ENCODE measurements around the gene SDK2. TPM values are rescaled to one million over a fixed set of nuclear protein-coding genes. Genes with fewer than 3 reads are reported as not detected.

Gene SDK2
- total and polyA plus RNA-seq, 2 experiments from 2014 or later = 0.59 to 1.2 TPM

DNA sequence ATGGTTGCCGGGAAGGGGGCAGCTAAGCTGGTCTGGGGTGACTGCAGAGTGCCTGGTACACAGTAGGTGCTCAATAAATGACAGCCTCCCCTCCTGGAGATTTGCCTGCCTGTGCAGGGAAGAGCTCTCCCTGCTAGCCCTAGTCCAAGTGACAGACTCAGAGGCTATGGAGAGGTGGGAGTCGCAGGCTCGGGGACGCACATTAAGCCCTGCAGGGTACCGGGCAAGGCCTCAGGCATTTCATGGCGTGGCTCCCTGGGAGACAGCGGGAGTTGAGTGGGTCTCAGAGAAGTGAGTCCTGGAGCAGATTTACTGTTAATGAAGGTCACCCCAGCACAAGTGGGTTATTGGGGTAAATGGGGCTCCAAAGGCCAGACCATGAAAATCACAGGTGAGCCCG, 200.2 kb downstream of the SDK2 start:
- DNase-seq (ENCODE audit: low spot score) = no peak
- H3K4me2 ChIP-seq = no peak overlapping the region
- TF ChIP-seq, protein P1, sequence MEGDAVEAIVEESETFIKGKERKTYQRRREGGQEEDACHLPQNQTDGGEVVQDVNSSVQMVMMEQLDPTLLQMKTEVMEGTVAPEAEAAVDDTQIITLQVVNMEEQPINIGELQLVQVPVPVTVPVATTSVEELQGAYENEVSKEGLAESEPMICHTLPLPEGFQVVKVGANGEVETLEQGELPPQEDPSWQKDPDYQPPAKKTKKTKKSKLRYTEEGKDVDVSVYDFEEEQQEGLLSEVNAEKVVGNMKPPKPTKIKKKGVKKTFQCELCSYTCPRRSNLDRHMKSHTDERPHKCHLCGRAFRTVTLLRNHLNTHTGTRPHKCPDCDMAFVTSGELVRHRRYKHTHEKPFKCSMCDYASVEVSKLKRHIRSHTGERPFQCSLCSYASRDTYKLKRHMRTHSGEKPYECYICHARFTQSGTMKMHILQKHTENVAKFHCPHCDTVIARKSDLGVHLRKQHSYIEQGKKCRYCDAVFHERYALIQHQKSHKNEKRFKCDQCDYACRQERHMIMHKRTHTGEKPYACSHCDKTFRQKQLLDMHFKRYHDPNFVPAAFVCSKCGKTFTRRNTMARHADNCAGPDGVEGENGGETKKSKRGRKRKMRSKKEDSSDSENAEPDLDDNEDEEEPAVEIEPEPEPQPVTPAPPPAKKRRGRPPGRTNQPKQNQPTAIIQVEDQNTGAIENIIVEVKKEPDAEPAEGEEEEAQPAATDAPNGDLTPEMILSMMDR (IDR thresholded peaks at IDR 0.05; ENCODE audit: poor library complexity) = no peak
- TF ChIP-seq EZH2phosphoT487 (IDR thresholded peaks at IDR 0.05; ENCODE audit: low read depth, severe bottlenecking, unreplicated experiment) (no peak), EZH2 (IDR thresholded peaks at IDR 0.05; ENCODE audit: borderline replicate concordance) (no peak)
- no peaks in the 10 kb centered on the region for H3K79me2 ChIP-seq
- no peaks in the 10 kb centered on the region for H4K20me1 ChIP-seq (ENCODE audit: insufficient read depth, poor library complexity, severe bottlenecking)
- WGBS (ENCODE audit: low lambda C conversion rate, missing lambda C conversion rate) = 89% methylated on average over 8 of the region's 8 CpGs
- no peak overlapping the region for H2AFZ ChIP-seq
- no peaks in the 10 kb centered on the region for H3K9me3 ChIP-seq (ENCODE audit: low read depth)
- no peaks in the 10 kb centered on the region for H3K9me2 ChIP-seq (replicated peaks; ENCODE audit: insufficient read depth)
- H3K27ac ChIP-seq = no peak overlapping the region
- H3K27me3 ChIP-seq = no peaks in the 10 kb centered on the region
- no peaks in the 10 kb centered on the region for H3K4me1 ChIP-seq (ENCODE audit: insufficient read depth)
- no peak overlapping the region for H3K4me3 ChIP-seq
- H3K36me3 ChIP-seq (replicated peaks; ENCODE audit: insufficient read depth, low read depth) = no peaks in the 10 kb centered on the region

DNA sequence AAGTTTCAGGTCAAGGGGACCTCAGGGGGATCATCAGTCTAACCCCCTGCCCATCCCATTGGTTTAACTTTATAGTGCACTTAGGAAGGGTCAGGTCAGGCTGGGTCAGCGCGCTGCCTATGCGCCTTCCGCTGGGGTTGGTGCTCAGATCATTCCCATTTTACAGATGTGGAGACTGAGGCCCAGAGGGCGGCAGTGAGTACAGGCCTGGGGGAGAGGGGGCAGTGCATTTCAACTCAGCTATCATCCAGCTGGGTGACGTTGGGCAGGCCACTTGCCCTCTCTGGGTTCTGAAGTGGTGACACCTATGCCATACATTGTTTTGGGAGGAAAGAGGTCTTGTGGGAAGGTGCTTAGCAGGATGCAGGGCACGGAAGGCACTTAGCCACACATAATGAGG, 204.6 kb downstream of the SDK2 start:
- H4K20me1 ChIP-seq (ENCODE audit: insufficient read depth, poor library complexity, severe bottlenecking) = no peaks in the 10 kb centered on the region
- H3K79me2 ChIP-seq = no peaks in the 10 kb centered on the region
- H3K9me2 ChIP-seq (replicated peaks; ENCODE audit: insufficient read depth) = no peaks in the 10 kb centered on the region
- no peaks in the 10 kb centered on the region for H3K4me1 ChIP-seq (ENCODE audit: insufficient read depth)
- no peaks in the 10 kb centered on the region for H3K27me3 ChIP-seq
- no peak overlapping the region for H3K4me2 ChIP-seq
- H3K4me3 ChIP-seq = no peak overlapping the region
- no peak for DNase-seq (ENCODE audit: low spot score)
- no peaks in the 10 kb centered on the region for H3K9me3 ChIP-seq (ENCODE audit: low read depth)
- WGBS (ENCODE audit: low lambda C conversion rate, missing lambda C conversion rate) = 92% methylated on average over 7 of the region's 7 CpGs
- no peak overlapping the region for H3K27ac ChIP-seq
- no peak for TF ChIP-seq EZH2 (IDR thresholded peaks at IDR 0.05; ENCODE audit: borderline replicate concordance)
- TF ChIP-seq, protein P1 (IDR thresholded peaks at IDR 0.05; ENCODE audit: poor library complexity) = no peak
- TF ChIP-seq EZH2phosphoT487 (IDR thresholded peaks at IDR 0.05; ENCODE audit: low read depth, severe bottlenecking, unreplicated experiment) = no peak
- H2AFZ ChIP-seq = no peak overlapping the region
- H3K36me3 ChIP-seq (replicated peaks; ENCODE audit: insufficient read depth, low read depth) = no peaks in the 10 kb centered on the region

DNA sequence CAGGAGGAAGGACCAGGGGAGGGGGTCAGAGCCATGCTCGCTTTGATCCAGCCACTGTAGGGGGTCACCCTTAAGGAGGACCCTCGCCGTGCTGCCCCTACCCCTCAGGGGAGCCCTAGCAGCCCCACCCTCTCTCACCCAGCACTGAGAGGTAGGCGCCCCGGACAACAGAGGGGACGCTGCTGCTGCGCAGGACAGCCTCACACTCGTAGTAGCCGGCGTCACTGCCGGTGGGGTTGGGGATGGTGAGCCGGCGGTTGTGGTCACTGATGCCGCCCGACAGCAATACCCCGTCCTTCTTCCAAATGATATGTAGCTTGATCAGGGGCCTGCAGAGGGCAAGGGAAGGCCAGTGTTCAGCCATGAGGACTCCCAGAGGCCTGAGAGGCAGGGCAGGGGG, 206.4 kb downstream of the SDK2 start:
- no peak for DNase-seq (ENCODE audit: low spot score)
- no peak overlapping the region for H3K4me2 ChIP-seq
- H2AFZ ChIP-seq = no peak overlapping the region
- no peaks in the 10 kb centered on the region for H3K4me1 ChIP-seq (ENCODE audit: insufficient read depth)
- no peaks in the 10 kb centered on the region for H3K36me3 ChIP-seq (replicated peaks; ENCODE audit: insufficient read depth, low read depth)
- H3K9me3 ChIP-seq (ENCODE audit: low read depth) = no peaks in the 10 kb centered on the region
- H4K20me1 ChIP-seq (ENCODE audit: insufficient read depth, poor library complexity, severe bottlenecking) = no peaks in the 10 kb centered on the region
- TF ChIP-seq EZH2 (IDR thresholded peaks at IDR 0.05; ENCODE audit: borderline replicate concordance) (no peak), EZH2phosphoT487 (IDR thresholded peaks at IDR 0.05; ENCODE audit: low read depth, severe bottlenecking, unreplicated experiment) (no peak)
- TF ChIP-seq, protein P1 (IDR thresholded peaks at IDR 0.05; ENCODE audit: poor library complexity) = no peak
- no peaks in the 10 kb centered on the region for H3K79me2 ChIP-seq
- no peaks in the 10 kb centered on the region for H3K9me2 ChIP-seq (replicated peaks; ENCODE audit: insufficient read depth)
- no peak overlapping the region for H3K4me3 ChIP-seq
- 95% methylated on average over 13 of the region's 16 CpGs for WGBS (ENCODE audit: low lambda C conversion rate, missing lambda C conversion rate)
- H3K27ac ChIP-seq = no peak overlapping the region
- H3K27me3 ChIP-seq = no peaks in the 10 kb centered on the region

GRCh38 chr17:73436954-73437353, 207.3 kb downstream of the SDK2 start:
- H3K27me3 ChIP-seq = no peaks in the 10 kb centered on the region
- no peak for DNase-seq (ENCODE audit: low spot score)
- H2AFZ ChIP-seq = no peak overlapping the region
- WGBS (ENCODE audit: low lambda C conversion rate, missing lambda C conversion rate) = 74% methylated on average over 10 of the region's 10 CpGs
- H3K4me3 ChIP-seq = no peak overlapping the region
- TF ChIP-seq EZH2 (IDR thresholded peaks at IDR 0.05; ENCODE audit: borderline replicate concordance) = no peak
- TF ChIP-seq, protein P1 (IDR thresholded peaks at IDR 0.05; ENCODE audit: poor library complexity) = no peak
- TF ChIP-seq EZH2phosphoT487 (IDR thresholded peaks at IDR 0.05; ENCODE audit: low read depth, severe bottlenecking, unreplicated experiment) = no peak
- no peaks in the 10 kb centered on the region for H3K9me2 ChIP-seq (replicated peaks; ENCODE audit: insufficient read depth)
- H3K4me2 ChIP-seq = no peak overlapping the region
- H3K27ac ChIP-seq = no peak overlapping the region
- H3K79me2 ChIP-seq = no peaks in the 10 kb centered on the region
- no peaks in the 10 kb centered on the region for H3K4me1 ChIP-seq (ENCODE audit: insufficient read depth)
- H3K36me3 ChIP-seq (replicated peaks; ENCODE audit: insufficient read depth, low read depth) = no peaks in the 10 kb centered on the region
- H4K20me1 ChIP-seq (ENCODE audit: insufficient read depth, poor library complexity, severe bottlenecking) = no peaks in the 10 kb centered on the region
- H3K9me3 ChIP-seq (ENCODE audit: low read depth) = no peaks in the 10 kb centered on the region

All from hepatocyte (in vitro differentiated cells).